Head of caudate nucleus (tissue), 42 donors: ENCODE results near the gene LRRIQ4.

ENCODE experiments used
- DNase-seq, 42 donors: peaks; one replicate each; pipeline versions ENCODE4 v3.0.0 to v3.0.0-alpha.2; 2020 to 2021; ENCODE audit warnings: mixed read lengths in 7 of 42
- intact Hi-C: fragments of 100-400 bp; cut with DNase I; formaldehyde crosslinking; loops from one replicate; pipeline ENCODE4 v1.15.0; 2022

The LRRIQ4 gene

DNA sequence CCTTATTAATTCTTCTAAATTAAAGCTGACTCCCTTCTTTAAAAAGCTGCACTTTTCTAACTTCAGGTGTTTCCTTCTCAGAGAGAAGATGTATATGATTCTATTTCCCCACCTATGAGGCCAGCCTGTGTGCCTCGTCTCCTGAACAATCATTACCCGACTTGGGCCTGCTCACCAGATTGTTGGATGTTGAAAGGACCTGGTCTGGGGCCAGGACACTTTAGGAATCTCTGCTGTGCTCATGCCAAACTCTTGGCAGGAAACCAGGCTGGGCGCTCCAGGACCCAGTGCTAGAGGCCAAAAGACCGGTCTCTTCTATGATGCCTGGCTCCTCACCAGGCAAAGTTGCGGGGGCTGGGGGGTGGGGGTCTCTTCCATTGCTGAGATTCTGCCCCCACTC lies 74.0 kb downstream of the LRRIQ4 start:
- DNase-seq = peak; percentile 14 to 86 (median 58)
- intact Hi-C loops = no loop called here
